ENCODE measurements around the gene HIP1R. TPM values are rescaled to one million over a fixed set of nuclear protein-coding genes. Genes with fewer than 3 reads are reported as not detected.

HIP1R gene
- polyA plus RNA-seq, 3 donors = 0.09 to 0.60 TPM; not detected in 1

DNA sequence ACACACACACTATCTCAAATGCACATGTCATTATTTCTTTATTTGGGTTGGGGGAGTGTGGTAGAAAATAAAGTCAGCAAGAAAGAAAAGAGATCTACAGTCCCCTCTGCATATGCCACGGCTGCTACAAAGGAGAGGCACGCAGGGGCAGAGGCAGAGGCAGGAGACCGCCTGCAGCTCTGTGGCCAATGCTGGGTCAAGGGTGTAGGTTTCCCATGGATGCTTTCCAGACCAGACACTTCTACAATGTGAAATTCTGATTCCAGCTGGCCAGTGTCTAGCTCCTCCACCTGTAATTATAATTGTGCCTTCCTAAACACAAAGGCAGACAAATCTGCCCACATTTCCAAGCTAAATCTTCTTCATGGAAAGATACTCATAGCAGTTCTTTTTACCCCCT is 41.5 kb downstream of the HIP1R start:
- intact Hi-C loops (cut with micrococcal nuclease) = no loop called here
- H3K79me2 ChIP-seq (ENCODE audit: insufficient read depth, low read length) = peaks cover 94% of the 10 kb centered on the region
- H3K27me3 ChIP-seq (ENCODE audit: control insufficient read depth in 2 of 2, insufficient read depth in 2 of 2, low read length in 2 of 2) = no peaks in the 10 kb centered on the region
- no peak for DNase-seq
- Mint-ChIP-seq H3K9me3 (peaks cover 0 to 6% (median 0%) of the 10 kb centered on the region in 7 donors), H3K27me3 (ENCODE audit: low read depth in 3 of 3) (peaks cover 6 to 29% (median 8%) of the 10 kb centered on the region in 3 donors), H3K36me3 (peaks cover 64 to 66% of the 10 kb centered on the region in 2 donors), H3K27ac (peak overlapping the region in 1 of 7 donors; percentile 20), H3K4me1 (peaks cover 89% of the 10 kb centered on the region), H3K4me3 (no peak overlapping the region)
- no peak overlapping the region for H3K4me2 ChIP-seq (replicated peaks; ENCODE audit: extremely low read depth, low read length, poor library complexity, severe bottlenecking)
- WGBS (ENCODE audit: insufficient coverage) = 96% methylated on average over 3 of the region's 3 CpGs
- TF ChIP-seq, protein P1, sequence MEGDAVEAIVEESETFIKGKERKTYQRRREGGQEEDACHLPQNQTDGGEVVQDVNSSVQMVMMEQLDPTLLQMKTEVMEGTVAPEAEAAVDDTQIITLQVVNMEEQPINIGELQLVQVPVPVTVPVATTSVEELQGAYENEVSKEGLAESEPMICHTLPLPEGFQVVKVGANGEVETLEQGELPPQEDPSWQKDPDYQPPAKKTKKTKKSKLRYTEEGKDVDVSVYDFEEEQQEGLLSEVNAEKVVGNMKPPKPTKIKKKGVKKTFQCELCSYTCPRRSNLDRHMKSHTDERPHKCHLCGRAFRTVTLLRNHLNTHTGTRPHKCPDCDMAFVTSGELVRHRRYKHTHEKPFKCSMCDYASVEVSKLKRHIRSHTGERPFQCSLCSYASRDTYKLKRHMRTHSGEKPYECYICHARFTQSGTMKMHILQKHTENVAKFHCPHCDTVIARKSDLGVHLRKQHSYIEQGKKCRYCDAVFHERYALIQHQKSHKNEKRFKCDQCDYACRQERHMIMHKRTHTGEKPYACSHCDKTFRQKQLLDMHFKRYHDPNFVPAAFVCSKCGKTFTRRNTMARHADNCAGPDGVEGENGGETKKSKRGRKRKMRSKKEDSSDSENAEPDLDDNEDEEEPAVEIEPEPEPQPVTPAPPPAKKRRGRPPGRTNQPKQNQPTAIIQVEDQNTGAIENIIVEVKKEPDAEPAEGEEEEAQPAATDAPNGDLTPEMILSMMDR (IDR thresholded peaks at IDR 0.05) = no peak
- no peak overlapping the region for H3K4me3 ChIP-seq (replicated peaks in 1 of 3; ENCODE audit: low read depth in 2 of 3, low read length in 3 of 3)
- no peak overlapping the region for H2AFZ ChIP-seq (ENCODE audit: insufficient read depth, low read depth, low read length, poor library complexity, severe bottlenecking)
- peaks cover 97% of the 10 kb centered on the region for H4K20me1 ChIP-seq (ENCODE audit: insufficient read depth, low read length)
- H3K9ac ChIP-seq (ENCODE audit: insufficient read depth, low read length, poor library complexity, severe bottlenecking) = no peak overlapping the region
- peaks cover 5 to 30% of the 10 kb centered on the region in 2 donors for H3K36me3 ChIP-seq (replicated peaks in 1 of 2; ENCODE audit: control insufficient read depth in 1 of 2, insufficient read depth in 2 of 2, low read length in 2 of 2)
- peaks cover 41 to 69% of the 10 kb centered on the region in 2 donors for H3K4me1 ChIP-seq (ENCODE audit: control insufficient read depth in 1 of 2, insufficient read depth in 2 of 2, low read length in 2 of 2)
- H3K9me3 ChIP-seq (replicated peaks in 1 of 2; ENCODE audit: control insufficient read depth in 1 of 2, insufficient read depth in 1 of 2, low read length in 2 of 2) = no peaks in the 10 kb centered on the region
- no peak overlapping the region for H3K27ac ChIP-seq (ENCODE audit: low read depth in 1 of 2, low read length in 2 of 2)

DNA sequence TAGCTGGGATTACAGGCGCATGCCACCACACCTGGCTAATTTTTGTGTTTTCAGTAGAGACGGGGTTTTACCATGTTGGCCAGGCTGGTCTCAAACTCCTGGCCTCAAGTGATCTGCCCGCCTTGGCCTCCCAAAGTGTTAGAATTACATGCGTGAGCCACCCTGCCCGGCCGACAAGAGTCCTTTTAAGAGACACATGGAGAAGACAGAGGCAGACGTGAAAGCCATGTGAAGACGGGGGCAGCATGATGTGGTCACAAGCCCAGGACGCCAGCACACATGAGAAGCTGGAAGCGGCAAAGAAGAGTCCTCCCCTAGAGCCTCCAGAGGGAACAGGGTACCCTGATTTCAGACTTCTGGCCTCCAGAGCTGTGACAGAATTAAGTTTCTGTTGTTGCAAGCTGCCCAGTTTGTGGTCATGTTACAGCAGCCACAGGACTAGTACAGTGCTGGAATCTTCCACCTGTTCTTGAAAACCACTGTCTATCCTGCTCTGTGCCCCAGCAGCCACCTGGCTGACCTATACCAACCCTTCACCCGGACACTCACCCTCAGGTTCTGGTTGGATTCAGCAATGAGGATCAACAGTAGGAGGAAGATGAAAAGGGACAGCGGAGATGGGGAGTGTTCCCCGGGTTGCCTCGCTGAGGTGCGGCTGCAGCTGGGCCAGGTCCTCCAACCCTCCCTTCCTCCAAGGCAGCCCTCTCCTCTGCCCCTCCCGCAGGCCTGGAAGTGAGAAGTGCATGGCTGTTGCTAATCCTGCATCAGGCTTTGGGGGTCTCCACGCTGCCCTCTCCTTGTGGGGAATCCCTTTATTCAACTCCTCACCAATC is 43.7 kb downstream of the HIP1R start:
- H3K4me1 ChIP-seq (ENCODE audit: control insufficient read depth in 1 of 2, insufficient read depth in 2 of 2, low read length in 2 of 2) = peaks cover 30 to 62% of the 10 kb centered on the region in 2 donors
- Mint-ChIP-seq H3K27me3 (ENCODE audit: low read depth in 3 of 3) (peaks cover 8 to 44% (median 11%) of the 10 kb centered on the region in 3 donors), H3K4me1 (peaks cover 82% of the 10 kb centered on the region), H3K9me3 (peaks cover 0 to 4% (median 0%) of the 10 kb centered on the region in 7 donors), H3K27ac (peak overlapping the region in 2 of 7 donors; percentile 40 to 45), H3K4me3 (peak overlapping the region in 1 of 2 donors; percentile 63), H3K36me3 (peaks cover 57 to 66% of the 10 kb centered on the region in 2 donors)
- DNase-seq = no peak
- TF ChIP-seq, protein P1 (IDR thresholded peaks at IDR 0.05) = no peak
- no peak overlapping the region for H3K9ac ChIP-seq (ENCODE audit: insufficient read depth, low read length, poor library complexity, severe bottlenecking)
- H3K36me3 ChIP-seq (replicated peaks in 1 of 2; ENCODE audit: control insufficient read depth in 1 of 2, insufficient read depth in 2 of 2, low read length in 2 of 2) = peaks cover 5 to 30% of the 10 kb centered on the region in 2 donors
- H3K27ac ChIP-seq (ENCODE audit: low read depth in 1 of 2, low read length in 2 of 2) = no peak overlapping the region
- intact Hi-C loops (cut with micrococcal nuclease) = no loop called here
- H2AFZ ChIP-seq (ENCODE audit: insufficient read depth, low read depth, low read length, poor library complexity, severe bottlenecking) = no peak overlapping the region
- peaks cover 99% of the 10 kb centered on the region for H3K79me2 ChIP-seq (ENCODE audit: insufficient read depth, low read length)
- H3K4me3 ChIP-seq (replicated peaks in 1 of 3; ENCODE audit: low read depth in 2 of 3, low read length in 3 of 3) = no peak overlapping the region
- H3K9me3 ChIP-seq (replicated peaks in 1 of 2; ENCODE audit: control insufficient read depth in 1 of 2, insufficient read depth in 1 of 2, low read length in 2 of 2) = no peaks in the 10 kb centered on the region
- 81% methylated on average over 10 of the region's 17 CpGs for WGBS (ENCODE audit: insufficient coverage)
- H4K20me1 ChIP-seq (ENCODE audit: insufficient read depth, low read length) = peaks cover 100% of the 10 kb centered on the region
- H3K4me2 ChIP-seq (replicated peaks; ENCODE audit: extremely low read depth, low read length, poor library complexity, severe bottlenecking) = no peak overlapping the region
- H3K27me3 ChIP-seq (ENCODE audit: control insufficient read depth in 2 of 2, insufficient read depth in 2 of 2, low read length in 2 of 2) = no peaks in the 10 kb centered on the region

Data from CD14-positive monocyte (primary cell).